Skeletal muscle tissue (tissue), 4 donors: ENCODE data around the gene LIM2. TPM values are rescaled to one million over a fixed set of nuclear protein-coding genes. Genes with fewer than 3 reads are reported as not detected.

Experiments
- H3K27ac ChIP-seq: one replicate; pipeline ENCODE4 v1.7.0; 2013; ENCODE audit warnings: mild to moderate bottlenecking, low read depth, low read length, inconsistent platforms
- H3K27me3 ChIP-seq, 3 donors: one replicate each; pipeline ENCODE4 v1.7.0; 2013; ENCODE audit warnings: low read length in 3 of 3; ENCODE audit not compliant: control insufficient read depth in 3 of 3, insufficient read depth in 3 of 3
- H3K36me3 ChIP-seq, 3 donors: one replicate each; pipeline ENCODE4 v1.7.0; 2013; ENCODE audit warnings: low read length in 3 of 3; ENCODE audit not compliant: control insufficient read depth in 3 of 3, insufficient read depth in 3 of 3
- H3K4me1 ChIP-seq, 3 donors: one replicate each; pipeline ENCODE4 v1.7.0; 2013; ENCODE audit warnings: low read length in 3 of 3, mild to moderate bottlenecking in 3 of 3; ENCODE audit not compliant: control insufficient read depth in 3 of 3, insufficient read depth in 3 of 3
- H3K4me3 ChIP-seq, 3 donors: one replicate each; pipeline ENCODE4 v1.7.0; 2013; ENCODE audit warnings: low read length in 3 of 3
- H3K9ac ChIP-seq, 3 donors: one replicate each; pipeline ENCODE4 v1.7.0; 2013; ENCODE audit warnings: low read length in 3 of 3, mild to moderate bottlenecking in 3 of 3, moderate library complexity in 2 of 3, low read depth in 1 of 3
- H3K9me3 ChIP-seq, 3 donors: one replicate each; pipeline ENCODE4 v1.7.0; 2013; ENCODE audit warnings: low read length in 3 of 3; ENCODE audit not compliant: control insufficient read depth in 3 of 3
- total RNA-seq: library from RNA; depleted of rRNA; stranded (reverse); fragments of >200 nt; gene quantifications from one replicate; pipeline ENCODE4 v1.2.3, GENCODE V29; 2014
- donor health status: Osteomylitis.

The LIM2 gene
- total RNA-seq, 1 donor from 2014 or later = not detected

GRCh38 chr19:51367255-51367564 is 20.6 kb downstream of the LIM2 start:
- no peaks in the 10 kb centered on the region for H3K9me3 ChIP-seq

GRCh38 chr19:51366389-51367254 is 21.2 kb downstream of the LIM2 start:
- H3K4me1 ChIP-seq = peaks cover 31 to 44% (median 32%) of the 10 kb centered on the region in 3 donors
- H3K4me3 ChIP-seq = peak overlapping the region; percentile 87 to 98 (median 95)
- H3K27ac ChIP-seq = peak overlapping the region; percentile 93
- H3K27me3 ChIP-seq = no peaks in the 10 kb centered on the region
- H3K9me3 ChIP-seq = no peaks in the 10 kb centered on the region
- H3K9ac ChIP-seq = peak overlapping the region; percentile 88 to 99 (median 89)
- no peaks in the 10 kb centered on the region for H3K36me3 ChIP-seq

More at GRCh38 chr19:51367255-51367564, 20.6 kb downstream of the LIM2 start:
- no peaks in the 10 kb centered on the region for H3K36me3 ChIP-seq
- H3K4me3 ChIP-seq = peak overlapping the region; percentile 87 to 93 (median 93)
- H3K4me1 ChIP-seq = peaks cover 31 to 44% (median 32%) of the 10 kb centered on the region in 3 donors
- H3K9ac ChIP-seq = peak overlapping the region; percentile 88 to 89 (median 89)
- peaks cover 0 to 1% (median 0%) of the 10 kb centered on the region in 3 donors for H3K27me3 ChIP-seq
- H3K27ac ChIP-seq = peak overlapping the region; percentile 93

GRCh38 chr19:51365965-51366388 is 21.8 kb downstream of the LIM2 start, which contains the start of gene ETFB:
Gene ETFB (minus strand): TSS chr19:51366388. CDS start chr19:51366326, 62 bp downstream.
- H3K27ac ChIP-seq = peak within 1 kb of the TSS; percentile 93
- H3K27me3 ChIP-seq = no peaks in the 10 kb centered on the region
- H3K4me1 ChIP-seq = peaks cover 31 to 44% (median 32%) of the 10 kb centered on the region in 3 donors
- no peaks in the 10 kb centered on the region for H3K36me3 ChIP-seq
- H3K9ac ChIP-seq = peak within 1 kb of the TSS; percentile 89 to 99 (median 98)
- peak within 1 kb of the TSS; percentile 87 to 98 (median 95) for H3K4me3 ChIP-seq
- H3K9me3 ChIP-seq = no peaks in the 10 kb centered on the region

- peaks cover 31 to 44% (median 32%) of the 10 kb centered on the region in 3 donors for H3K4me1 ChIP-seq
- H3K4me3 ChIP-seq = peak overlapping the region; percentile 79 to 98 (median 95)
- no peaks in the 10 kb centered on the region for H3K9me3 ChIP-seq
- no peaks in the 10 kb centered on the region for H3K36me3 ChIP-seq
- H3K9ac ChIP-seq = peak overlapping the region; percentile 88 to 99 (median 98)
- H3K27ac ChIP-seq = peak overlapping the region; percentile 93
- no peaks in the 10 kb centered on the region for H3K27me3 ChIP-seq
Measured at GRCh38 chr19:51365211-51365964, 22.4 kb downstream of the LIM2 start.

- H3K4me1 ChIP-seq = peaks cover 31 to 44% (median 32%) of the 10 kb centered on the region in 3 donors
- no peaks in the 10 kb centered on the region for H3K9me3 ChIP-seq
- H3K9ac ChIP-seq = peak overlapping the region in 2 of 3 donors; percentile 40 to 60
- peak overlapping the region in 1 of 3 donors; percentile 35 for H3K4me3 ChIP-seq
- no peaks in the 10 kb centered on the region for H3K36me3 ChIP-seq
- H3K27ac ChIP-seq = no peak overlapping the region
- H3K27me3 ChIP-seq = no peaks in the 10 kb centered on the region
Measured at GRCh38 chr19:51364200-51365106, 23.3 kb downstream of the LIM2 start.

- H3K9me3 ChIP-seq = no peaks in the 10 kb centered on the region
- peaks cover 22 to 29% (median 22%) of the 10 kb centered on the region in 3 donors for H3K4me1 ChIP-seq
- H3K36me3 ChIP-seq = peaks cover 0 to 3% (median 0%) of the 10 kb centered on the region in 3 donors
- H3K27me3 ChIP-seq = no peaks in the 10 kb centered on the region
- no peak overlapping the region for H3K4me3 ChIP-seq
- H3K27ac ChIP-seq = no peak overlapping the region
- no peak overlapping the region for H3K9ac ChIP-seq
Measured at GRCh38 chr19:51361239-51361638, 26.5 kb downstream of the LIM2 start.

GRCh38 chr19:51359294-51359693 is 28.5 kb downstream of the LIM2 start:
- Histone ChIP-seq H3K27ac (no peak overlapping the region), H3K27me3 (no peaks in the 10 kb centered on the region), H3K4me1 (peaks cover 8 to 19% (median 12%) of the 10 kb centered on the region in 3 donors), H3K9me3 (no peaks in the 10 kb centered on the region), H3K4me3 (no peak overlapping the region), H3K36me3 (peaks cover 0 to 4% (median 0%) of the 10 kb centered on the region in 3 donors), H3K9ac (no peak overlapping the region)

- H3K9ac ChIP-seq = no peak overlapping the region
- H3K27me3 ChIP-seq = no peaks in the 10 kb centered on the region
- no peaks in the 10 kb centered on the region for H3K9me3 ChIP-seq
- peaks cover under 1 to 8% (median 2%) of the 10 kb centered on the region in 3 donors for H3K36me3 ChIP-seq
- no peak overlapping the region for H3K27ac ChIP-seq
- H3K4me1 ChIP-seq = peaks cover 5 to 6% (median 5%) of the 10 kb centered on the region in 3 donors
- H3K4me3 ChIP-seq = no peak overlapping the region
Measured at GRCh38 chr19:51357952-51358351, 29.8 kb downstream of the LIM2 start.

- Histone ChIP-seq H3K27ac (no peak overlapping the region), H3K27me3 (no peaks in the 10 kb centered on the region), H3K36me3 (peaks cover 16 to 20% (median 18%) of the 10 kb centered on the region in 3 donors), H3K9ac (no peak overlapping the region), H3K9me3 (no peaks in the 10 kb centered on the region), H3K4me3 (no peak overlapping the region), H3K4me1 (peaks cover 0 to 2% (median 0%) of the 10 kb centered on the region in 3 donors)
Measured at GRCh38 chr19:51356159-51356801, 31.5 kb downstream of the LIM2 start.
